HEK293T (cell line): Measurements from ENCODE around the gene DDI2.

Experiments used
- CTCF ChIA-PET: fragments of 350-600 bp; formaldehyde crosslinking; extraction: SDS; loops from one replicate; lab custom pipeline; 2021; ENCODE audit warnings: antibody characterized with exemption, inconsistent platforms; lab: Yijun Ruan, JAX
- POLR2A ChIA-PET: fragments of 350-600 bp; formaldehyde crosslinking; extraction: SDS; loops from one replicate; lab custom pipeline; 2020; ENCODE audit warnings: antibody characterized with exemption, inconsistent platforms; lab: Yijun Ruan, JAX
- DNase-seq: peaks from one replicate; pipeline ENCODE4 v3.0.0; 2012; ENCODE audit warnings: mixed read lengths; ENCODE audit errors: extremely low spot score
- ARNT ChIP-seq: fragments of 450-650 bp; IDR thresholded peaks from 2 replicates; pipeline ENCODE4 v1.6.1; 2017; ENCODE audit warnings: mild to moderate bottlenecking
- BHLHE40 ChIP-seq: fragments of 450-650 bp; IDR thresholded peaks from 2 replicates; pipeline ENCODE4 v1.6.1; 2016; ENCODE audit warnings: mild to moderate bottlenecking, moderate library complexity, borderline replicate concordance
- CTBP1 ChIP-seq: fragments of 450-650 bp; IDR thresholded peaks from 2 replicates; pipeline ENCODE4 v1.6.1; 2016; ENCODE audit warnings: borderline replicate concordance
- ELF4 ChIP-seq: fragments of 450-650 bp; IDR thresholded peaks from 2 replicates; pipeline ENCODE4 v1.6.1; 2017; ENCODE audit warnings: antibody characterized with exemption
- FOXA1 ChIP-seq: fragments of 450-650 bp; IDR thresholded peaks from 2 replicates; pipeline ENCODE4 v1.6.1; 2016; ENCODE audit warnings: mild to moderate bottlenecking
- FOXK2 ChIP-seq: fragments of 450-650 bp; IDR thresholded peaks from 2 replicates; pipeline ENCODE4 v1.6.1; 2016; ENCODE audit warnings: mild to moderate bottlenecking
- FOXM1 ChIP-seq: fragments of 450-650 bp; IDR thresholded peaks from 2 replicates; pipeline ENCODE4 v1.6.1; 2017; ENCODE audit warnings: mild to moderate bottlenecking, borderline replicate concordance
- HDGF ChIP-seq: fragments of 450-650 bp; IDR thresholded peaks from 2 replicates; pipeline ENCODE4 v1.6.1; 2017; ENCODE audit warnings: antibody characterized with exemption, borderline replicate concordance
- L3MBTL2 ChIP-seq: fragments of 450-650 bp; conservative IDR thresholded peaks from 2 replicates; pipeline ENCODE4 v1.6.1; 2016; ENCODE audit warnings: mild to moderate bottlenecking
- LEF1 ChIP-seq: fragments of 450-650 bp; IDR thresholded peaks from 2 replicates; pipeline ENCODE4 v1.6.1; 2017; ENCODE audit warnings: mild to moderate bottlenecking, borderline replicate concordance
- NFRKB ChIP-seq: fragments of 450-650 bp; IDR thresholded peaks from 2 replicates; pipeline ENCODE4 v1.6.1; 2016; ENCODE audit warnings: mild to moderate bottlenecking, moderate library complexity
- PKNOX1 ChIP-seq: fragments of 450-650 bp; IDR thresholded peaks from 2 replicates; pipeline ENCODE4 v1.6.1; 2016
- SP1 ChIP-seq: fragments of 450-650 bp; IDR thresholded peaks from 2 replicates; pipeline ENCODE4 v1.6.1; 2017
- SUZ12 ChIP-seq: fragments of 450-650 bp; IDR thresholded peaks from 2 replicates; pipeline ENCODE4 v1.6.1; 2016; ENCODE audit warnings: mild to moderate bottlenecking
- TARDBP ChIP-seq: fragments of 450-650 bp; IDR thresholded peaks from 2 replicates; pipeline ENCODE4 v1.6.1; 2016
- ZNF384 ChIP-seq: fragments of 450-650 bp; IDR thresholded peaks from 2 replicates; pipeline ENCODE4 v1.6.1; 2016

Gene DDI2

GRCh38 chr1:15669074-15669473, 51.8 kb downstream of the DDI2 start:
- DNase-seq, result no peak
- no peak for TF ChIP-seq FOXM1
- no peak for TF ChIP-seq TARDBP
- no peak for TF ChIP-seq SP1
- TF ChIP-seq PKNOX1, result no peak
- no peak for TF ChIP-seq ELF4
- no peak for TF ChIP-seq L3MBTL2
- no peak for TF ChIP-seq FOXK2
- no peak for TF ChIP-seq SUZ12
- TF ChIP-seq ARNT, result no peak
- TF ChIP-seq HDGF, result no peak
- TF ChIP-seq FOXA1, result no peak
- no peak for TF ChIP-seq CTBP1
- TF ChIP-seq ZNF384, result no peak
- TF ChIP-seq NFRKB, result no peak
- no peak for TF ChIP-seq LEF1
- TF ChIP-seq BHLHE40, result no peak
- CTCF ChIA-PET, result no interaction called here
- POLR2A ChIA-PET, result no interaction called here

GRCh38 chr1:15669864-15670263, 52.6 kb downstream of the DDI2 start:
- no peak for TF ChIP-seq ARNT
- TF ChIP-seq TARDBP, result no peak
- no peak for TF ChIP-seq BHLHE40
- TF ChIP-seq PKNOX1, result no peak
- no peak for TF ChIP-seq FOXA1
- TF ChIP-seq L3MBTL2, result no peak
- TF ChIP-seq FOXM1, result no peak
- no peak for TF ChIP-seq ZNF384
- no peak for TF ChIP-seq LEF1
- no peak for TF ChIP-seq SP1
- no peak for TF ChIP-seq FOXK2
- no peak for TF ChIP-seq NFRKB
- no peak for TF ChIP-seq HDGF
- TF ChIP-seq ELF4, result no peak
- no peak for TF ChIP-seq CTBP1
- TF ChIP-seq SUZ12, result no peak
- ChIA-PET POLR2A (no interaction called here), CTCF (no interaction called here)
- DNase-seq, result no peak

GRCh38 chr1:15671430-15671829, 54.2 kb downstream of the DDI2 start:
- ChIA-PET CTCF (interaction anchor here (0.7 kb wide), 1 partner anchor 13 kb away, joined by 4 read pairs; no protein-coding TSS in a partner anchor), POLR2A (no interaction called here)
- TF ChIP-seq LEF1 (no peak), SP1 (no peak), ELF4 (no peak), L3MBTL2 (no peak), SUZ12 (no peak), PKNOX1 (no peak), CTBP1 (no peak), ZNF384 (no peak), ARNT (no peak), TARDBP (no peak), NFRKB (no peak)
- DNase-seq, result no peak

- TF ChIP-seq L3MBTL2 (no peak), SUZ12 (no peak), PKNOX1 (no peak), FOXK2 (no peak), ARNT (no peak), ELF4 (no peak), FOXA1 (no peak), SP1 (no peak), CTBP1 (no peak), TARDBP (no peak), FOXM1 (no peak), ZNF384 (no peak), BHLHE40 (no peak), NFRKB (no peak), LEF1 (no peak), HDGF (no peak)
- POLR2A ChIA-PET, result no interaction called here
- CTCF ChIA-PET, result no interaction called here
- DNase-seq, result no peak
Observed at GRCh38 chr1:15674386-15675159, 57.3 kb downstream of the DDI2 start.

GRCh38 chr1:15676010-15676409, 58.8 kb downstream of the DDI2 start:
- POLR2A ChIA-PET, result interaction anchor here (0.7 kb wide), 1 partner anchor 9 kb away, joined by 3 read pairs; no protein-coding TSS in a partner anchor
- TF ChIP-seq FOXA1 (no peak), FOXK2 (no peak), LEF1 (no peak), SP1 (no peak), HDGF (no peak), SUZ12 (no peak), L3MBTL2 (no peak), ELF4 (no peak), PKNOX1 (no peak), FOXM1 (no peak), ARNT (no peak), BHLHE40 (no peak)
- CTCF ChIA-PET, result no interaction called here

More at GRCh38 chr1:15676010-15676409, 58.8 kb downstream of the DDI2 start:
- DNase-seq, result no peak
